Adrenal gland (tissue), 12 donors: ENCODE measurements around the gene SPACA5. TPM values are rescaled to one million over a fixed set of nuclear protein-coding genes. Genes with fewer than 3 reads are reported as not detected.

Experiments used
- polyA plus RNA-seq, 3 donors: library from polyadenylated mRNA; stranded (reverse); fragments of 200-250 nt in 2 of 3; fragments of 350-450 nt in 1 of 3; fragmentation: Illumina TruSeq in 1 of 3; extraction: RNeasy Lipid Tissue Mini Kit (QIAGEN cat#74804) in 1 of 3; gene quantifications; one replicate each; pipeline ENCODE4 v1.2.3, GENCODE V29; 2013 to 2014
- total RNA-seq, 9 donors: library from RNA; depleted of rRNA in 4 of 9; stranded (reverse); fragments of >200 nt in 4 of 9; fragments of 120-200 nt in 1 of 9; fragmentation: NEBNext Ultra II Directional in 1 of 9; extraction: Animal tissue kit (Norgen Biotek cat#: 25700) in 1 of 9; gene quantifications; one replicate each; pipeline versions ENCODE4 v1.1.0 to v1.2.4, GENCODE V29; 2013 to 2023
- donor health status: healthy with polysubstance abuse.
- donor health status: Bipolar disorder and iron deficiency.
- donor health status: DM: yes; HTN: yes; CAD: no.
- donor health status: DM: no; HTN: no; CAD: no.
- donor health status: DM: no; HTN: no; CAD: no.
- donor health status: DM: yes; HTN: yes; CAD: no.

Gene SPACA5
- total and polyA plus RNA-seq, 12 donors = not detected

Other genes with a start within 250 kb of the SPACA5 start
- 10 to 100 TPM in 2 of 9 donors, 1 to 10 TPM in 7; 2.9 to 13.2 (median 7.6) TPM for gene ZNF81, start 170.1 kb upstream of the SPACA5 start, total RNA-seq
- gene ZNF81, start 170.1 kb upstream of the SPACA5 start, polyA plus RNA-seq = 1 to 10 TPM in 2 of 3 donors, under 1 TPM in 1; 0.74 to 3.8 (median 3.1) TPM
- gene ZNF182, start 3.0 kb upstream of the SPACA5 start, total RNA-seq = 1 to 10 TPM; 1.9 to 6.2 (median 3.4) TPM
- gene ZNF182, start 3.0 kb upstream of the SPACA5 start, polyA plus RNA-seq = 1 to 10 TPM; 5.1 to 7.3 (median 6.5) TPM
- 1 to 10 TPM in 8 of 9 donors, under 1 TPM in 1; 0.74 to 5.5 (median 3.1) TPM for gene ZNF630, start 64.7 kb downstream of the SPACA5 start, total RNA-seq
- gene ZNF630, start 64.7 kb downstream of the SPACA5 start, polyA plus RNA-seq = 1 to 10 TPM; 3.1 to 3.5 (median 3.1) TPM
- gene SPACA5B, start 123.6 kb downstream of the SPACA5 start, total RNA-seq = not detected
- not detected for gene SPACA5B, start 123.6 kb downstream of the SPACA5 start, polyA plus RNA-seq
- not detected for gene SSX5, start 189.8 kb downstream of the SPACA5 start, total RNA-seq
- not detected for gene SSX5, start 189.8 kb downstream of the SPACA5 start, polyA plus RNA-seq
- gene SSX1, start 248.4 kb downstream of the SPACA5 start, total RNA-seq = under 1 TPM in 2 of 9 donors, not detected in 7; 0.23 to 0.29 TPM
- gene SSX1, start 248.4 kb downstream of the SPACA5 start, polyA plus RNA-seq = not detected